Measurements from ENCODE around the gene LAD1.

DNA sequence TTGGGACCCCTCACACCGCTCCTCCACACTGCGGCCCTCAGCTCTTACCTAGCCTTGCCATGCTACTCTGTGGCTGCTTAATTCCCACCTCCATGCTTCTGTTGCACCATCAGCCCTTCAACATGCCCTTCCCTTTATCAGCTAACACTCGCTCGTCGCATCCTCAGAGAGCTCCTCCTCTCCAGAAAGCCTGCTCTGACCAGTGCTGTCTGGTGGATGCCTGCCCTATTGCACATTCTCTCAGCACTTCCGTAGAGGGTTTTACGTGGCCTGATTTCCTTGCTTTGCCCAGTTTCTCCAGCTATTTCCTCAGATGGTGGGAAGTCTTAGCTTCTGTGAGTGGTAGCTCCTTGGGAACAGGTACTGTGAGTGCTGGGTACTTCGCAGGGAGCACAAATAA, 10.3 kb upstream of the LAD1 start:
- TF ChIP-seq TARDBP (IDR thresholded peaks at IDR 0.05) (no peak), FOXK2 (IDR thresholded peaks at IDR 0.05) (no peak), ARNT (IDR thresholded peaks at IDR 0.05) (no peak), SP1 (IDR thresholded peaks at IDR 0.05) (no peak), ELF4 (IDR thresholded peaks at IDR 0.05) (no peak), HDGF (IDR thresholded peaks at IDR 0.05; ENCODE audit: borderline replicate concordance) (no peak), FOXA1 (IDR thresholded peaks at IDR 0.05) (no peak)

All from HEK293T (cell line).